Fibroblast of skin of abdomen (primary cell): ENCODE data around the gene KIF19.
"Not testable (repeated sequence)": the region's sequence is repeated elsewhere in the genome, so short reads cannot be mapped to it uniquely, and the experiment has no call there.

Experiments
- DNase-seq: peaks from one replicate; pipeline ENCODE4 v3.0.0-alpha.2; 2013

The KIF19 gene

GRCh38 chr17:74389937-74390679 lies 64.1 kb downstream of the KIF19 start:
- no peak for DNase-seq

DNA sequence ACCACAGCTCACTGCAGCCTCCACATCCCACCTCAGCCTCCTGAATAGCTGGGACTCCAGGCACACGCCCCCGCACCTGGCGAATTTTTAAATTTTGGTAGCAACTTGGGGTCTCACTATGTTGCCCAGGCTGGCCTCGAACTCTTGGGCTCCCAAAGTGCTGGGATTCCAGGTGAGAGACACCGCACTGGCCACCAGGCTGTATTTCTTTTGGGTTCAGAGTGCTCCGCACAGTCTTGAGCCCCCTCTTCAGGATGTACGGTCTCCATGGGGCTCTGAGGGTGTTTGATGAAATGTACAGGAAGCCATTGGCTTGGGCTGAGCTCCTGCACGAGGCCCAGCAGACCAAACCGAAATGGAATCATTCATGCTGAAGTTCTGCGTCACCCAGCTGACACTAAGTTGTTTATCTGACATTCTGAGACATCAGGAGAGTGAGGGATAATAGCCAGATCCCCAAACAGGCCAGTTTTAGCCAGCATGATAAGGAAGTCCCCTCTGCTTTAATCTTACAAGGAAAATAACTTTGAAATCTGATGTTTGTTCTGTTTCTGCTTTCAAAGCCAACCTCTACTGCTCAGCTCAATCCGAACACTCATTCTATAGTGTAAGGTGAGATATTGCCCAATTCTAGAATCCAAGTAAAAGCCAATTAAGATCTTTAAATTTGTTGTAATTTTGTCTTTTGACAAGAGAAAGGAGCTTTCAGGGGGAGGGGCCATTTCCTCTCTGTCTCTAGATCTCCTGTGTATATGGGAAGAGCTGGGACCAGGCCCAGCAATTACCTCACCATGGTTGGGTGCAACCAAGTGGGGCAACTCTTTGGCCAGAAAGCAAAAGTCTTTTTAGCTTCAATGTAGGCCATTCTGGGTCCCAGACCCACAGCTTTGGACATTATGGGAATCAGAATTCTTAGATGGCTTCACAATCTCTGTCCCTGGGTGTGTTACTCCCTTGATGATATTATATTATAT lies 64.9 kb downstream of the KIF19 start:
- DNase-seq = no peak

- no peak for DNase-seq
These were observed 65.7 kb downstream of the KIF19 start for GRCh38 chr17:74391771-74392170.

- DNase-seq = no peak
These were observed 66.8 kb downstream of the KIF19 start for GRCh38 chr17:74392848-74393247.

- DNase-seq = peak; percentile 27
These were observed 67.4 kb downstream of the KIF19 start for GRCh38 chr17:74393346-74393942.

DNA sequence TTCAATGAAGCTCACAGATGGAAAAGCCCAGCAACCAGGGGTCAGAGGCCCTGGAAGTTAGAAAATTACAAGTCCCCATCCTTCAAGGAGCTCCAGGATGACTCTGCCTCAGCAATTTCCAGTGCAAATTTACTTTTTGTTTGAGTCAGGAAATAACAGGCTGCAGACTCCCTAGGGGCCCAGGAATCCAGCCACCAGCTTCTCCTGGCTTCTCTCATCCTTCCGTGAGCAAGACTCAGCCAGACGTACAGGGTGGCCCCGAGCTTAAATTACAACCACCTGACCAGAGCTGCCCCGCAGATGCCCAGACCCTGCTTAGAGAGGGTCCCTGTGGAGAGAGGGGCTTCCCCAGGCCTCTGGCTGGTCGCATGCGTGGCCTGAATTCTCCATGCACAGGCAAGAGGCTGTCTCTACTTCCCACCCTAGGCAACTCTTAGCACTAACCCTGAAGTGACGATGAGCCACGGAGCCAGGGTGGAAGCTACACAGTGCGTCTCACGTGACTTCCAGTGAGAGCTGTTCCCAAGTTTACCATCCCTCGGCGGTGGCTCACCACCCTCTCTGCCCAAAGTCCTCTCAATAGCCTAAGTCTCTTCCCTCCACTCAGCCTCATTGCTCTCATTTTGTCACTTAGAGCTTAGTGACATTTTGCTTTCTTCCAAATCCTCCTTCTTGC lies 68.4 kb downstream of the KIF19 start:
- no peak for DNase-seq

- no peak for DNase-seq
These were observed 69.0 kb downstream of the KIF19 start for GRCh38 chr17:74394977-74395376.

GRCh38 chr17:74396567-74396966 lies 70.5 kb downstream of the KIF19 start:
- DNase-seq = no peak

DNA sequence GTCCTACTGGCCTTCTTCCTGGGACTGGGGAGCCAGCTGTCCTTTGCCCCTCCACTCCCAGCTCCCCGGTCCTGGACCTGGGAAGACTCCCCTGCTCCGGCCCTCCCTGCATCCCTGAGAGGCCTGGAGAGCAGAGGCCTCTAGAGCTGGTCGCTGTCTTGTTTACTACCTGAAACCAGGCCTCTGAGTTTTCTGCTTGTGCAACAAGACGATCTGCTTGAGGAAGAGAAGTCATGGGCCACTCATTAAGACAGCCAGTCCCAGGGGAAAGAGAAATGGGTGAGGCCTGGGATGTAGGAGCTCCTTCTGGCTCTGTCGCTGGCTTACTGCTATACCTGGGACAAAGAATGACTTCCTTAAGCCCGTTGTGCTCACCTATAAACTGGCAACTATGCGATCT lies 76.0 kb downstream of the KIF19 start:
- DNase-seq = no peak

- DNase-seq = no peak
These were observed 77.6 kb downstream of the KIF19 start for GRCh38 chr17:74403512-74404137.

- no peak for DNase-seq
These were observed 78.2 kb downstream of the KIF19 start for GRCh38 chr17:74404218-74404617.

GRCh38 chr17:74404789-74405188 lies 78.8 kb downstream of the KIF19 start:
- DNase-seq = no peak

DNA sequence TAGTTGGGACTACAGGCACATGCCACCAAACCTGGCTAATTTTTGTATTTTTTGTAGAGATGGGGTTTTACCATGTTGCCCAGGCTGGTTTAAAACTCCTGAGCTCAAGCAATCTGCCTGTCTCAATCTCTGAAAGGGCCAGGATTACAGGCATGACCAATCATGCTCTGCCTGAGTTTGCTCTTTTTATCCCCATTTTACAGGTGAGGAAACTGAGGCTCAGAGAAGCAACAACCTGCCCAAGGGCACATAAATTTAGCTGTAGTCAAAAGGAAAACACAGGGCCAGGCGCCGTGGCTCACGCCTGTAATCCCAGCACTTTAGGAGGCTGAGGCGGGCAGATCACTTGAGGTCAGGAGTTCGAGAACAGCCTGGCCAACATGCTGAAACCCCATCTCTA lies 79.3 kb downstream of the KIF19 start:
- not testable (repeated sequence) for DNase-seq
